GM12878 (cell line): Measurements from ENCODE around the gene NUP50. TPM values are rescaled to one million over a fixed set of nuclear protein-coding genes. Genes with fewer than 3 reads are reported as not detected.

Experiments
- ATAC-seq: fragments of 200-7000 bp; cut with Tn5 transposase; 3 replicates; pipeline ENCODE4 v1.9.1; 2020; ENCODE audit warnings: mild to moderate bottlenecking, moderate library complexity
- BruUV-seq: library from RNA; stranded (reverse); fragments of 400-500 nt; replicated peaks from 2 replicates; lab custom pipeline; 2021; lab: Mats Ljungman, UMichigan
- CTCF ChIA-PET: fragments of 300-600 bp; sonication (Branson Sonifier 250); formaldehyde crosslinking; extraction: SDS; loops from one replicate; lab custom pipeline; 2021; ENCODE audit warnings: inconsistent platforms; lab: Yijun Ruan, JAX
- POLR2A ChIA-PET: fragments of 350-600 bp; formaldehyde crosslinking; extraction: SDS; loops from one replicate; lab custom pipeline; 2021; ENCODE audit warnings: inconsistent platforms; lab: Charles Lee
- RAD21 ChIA-PET: fragments of 300-600 bp; sonication (Branson Sonifier 250); formaldehyde crosslinking; loops from one replicate; lab custom pipeline; 2023; ENCODE audit warnings: antibody characterized with exemption; ENCODE audit not compliant: unreplicated experiment; lab: Charles Lee
- SMC1A ChIA-PET: fragments of 300-600 bp; sonication (Branson Sonifier 250); formaldehyde crosslinking; loops from one replicate; lab custom pipeline; 2023; ENCODE audit not compliant: unreplicated experiment, uncharacterized antibody; lab: Charles Lee
- DNase-seq: peaks from one replicate; pipeline ENCODE4 v3.0.0-alpha.2; 2011; ENCODE audit warnings: low read depth, low spot score
- FAIRE-seq: peaks from 3 replicates; lab custom pipeline; 2011; peaks lifted over from hg19 to GRCh38; lab: Jason Lieb, UNC
- H2AFZ ChIP-seq: 2 replicates; pipeline ENCODE4 v1.6.0; 2011; ENCODE audit warnings: low read depth, low read length, control low read depth; ENCODE audit not compliant: control insufficient read depth
- H3K27ac ChIP-seq: 2 replicates; pipeline ENCODE4 v1.5.1; 2011; ENCODE audit warnings: control low read depth; ENCODE audit not compliant: control insufficient read depth, insufficient read depth
- H3K27me3 ChIP-seq, 2 experiments: replicated peaks in 1 of 2; 2 replicates each; pipeline versions ENCODE4 v1.6.0 to v1.6.1; 2011; ENCODE audit warnings: low read length in 1 of 2; ENCODE audit not compliant: control insufficient read depth in 2 of 2, insufficient read depth in 2 of 2
- H3K36me3 ChIP-seq, 2 experiments: 2 replicates each; pipeline ENCODE4 v1.5.1; 2011; ENCODE audit warnings: low read length in 1 of 2; ENCODE audit not compliant: control insufficient read depth in 2 of 2, insufficient read depth in 2 of 2
- H3K4me1 ChIP-seq: 2 replicates; pipeline ENCODE4 v1.6.1; 2011; ENCODE audit warnings: mild to moderate bottlenecking, low read length, moderate library complexity, mixed read lengths; ENCODE audit not compliant: control insufficient read depth, insufficient read depth
- H3K4me2 ChIP-seq: 2 replicates; pipeline ENCODE4 v1.6.0; 2011; ENCODE audit warnings: control low read depth; ENCODE audit not compliant: control insufficient read depth, insufficient read depth
- H3K4me3 ChIP-seq: fragments of 200-600 bp; sonication (generic); 2 replicates; pipeline ENCODE4 v1.5.1; 2016
- H3K79me2 ChIP-seq: 2 replicates; pipeline ENCODE4 v1.6.0; 2011; ENCODE audit warnings: low read length; ENCODE audit not compliant: control insufficient read depth, insufficient read depth
- H3K9ac ChIP-seq: 2 replicates; pipeline ENCODE4 v1.8.0; 2011; ENCODE audit warnings: low read length, control low read depth, mixed read lengths; ENCODE audit not compliant: control insufficient read depth, insufficient read depth
- H3K9me3 ChIP-seq: replicated peaks from 3 replicates; pipeline ENCODE4 v1.5.1; 2011; ENCODE audit warnings: mild to moderate bottlenecking, low read length; ENCODE audit not compliant: control insufficient read depth, insufficient read depth
- H4K20me1 ChIP-seq: 2 replicates; pipeline ENCODE4 v1.6.0; 2011; ENCODE audit not compliant: control insufficient read depth, insufficient read depth
- BACH1 ChIP-seq: fragments of 450-650 bp; IDR thresholded peaks from 2 replicates; pipeline ENCODE4 v1.6.1; 2017; ENCODE audit warnings: mild to moderate bottlenecking, borderline replicate concordance
- BCLAF1 ChIP-seq: fragments of 450-650 bp; IDR thresholded peaks from 2 replicates; pipeline ENCODE4 v1.6.1; 2017; ENCODE audit warnings: antibody characterized with exemption, mild to moderate bottlenecking, moderate library complexity
- CEBPZ ChIP-seq: fragments of 150-350 bp; IDR thresholded peaks from 2 replicates; pipeline ENCODE4 v1.6.1; 2016; ENCODE audit warnings: low read depth, low read length
- PBX3 ChIP-seq: IDR thresholded peaks from 2 replicates; pipeline ENCODE4 v1.6.1; 2011; ENCODE audit warnings: mild to moderate bottlenecking, low read depth, low read length, moderate library complexity; ENCODE audit not compliant: insufficient replicate concordance
- PKNOX1 ChIP-seq: fragments of 450-650 bp; IDR thresholded peaks from 2 replicates; pipeline ENCODE4 v1.6.1; 2016; ENCODE audit warnings: mild to moderate bottlenecking
- TARDBP ChIP-seq: IDR thresholded peaks from 2 replicates; pipeline ENCODE4 v1.6.1; 2016; ENCODE audit warnings: borderline replicate concordance
- YY1 ChIP-seq: IDR thresholded peaks from 2 replicates; pipeline ENCODE4 v1.6.1; 2011; ENCODE audit warnings: low read depth, mild to moderate bottlenecking, low read length
- WGBS: methylation state at CpG from one replicate; pipeline ENCODE4 v1.1.6; 2016; ENCODE audit warnings: low lambda C conversion rate; ENCODE audit not compliant: insufficient replicate concordance, insufficient coverage; ENCODE audit errors: missing lambda C conversion rate; 5-methylcytosine and 5-hydroxymethylcytosine counted together
- in situ Hi-C: fragments of 300-500 bp; cut with MboI; formaldehyde crosslinking; loops from 9 replicates; pipeline ENCODE4 v1.14.3; 2018; ENCODE audit warnings: mixed read lengths
- intact Hi-C: fragments of 100-400 bp; cut with micrococcal nuclease; formaldehyde crosslinking; loops from one replicate; pipeline ENCODE4 v1.14.2; 2022; ENCODE audit not compliant: unreplicated experiment
- polyA plus RNA-seq, 11 experiments: library from polyadenylated mRNA; depleted of rRNA in 4 of 11; unstranded in 6 of 11; stranded (reverse) in 5 of 11; fragments of >200 nt; fragmentation: Nextera tagmentation in 4 of 11; fragmentation: Illumina TruSeq in 1 of 11; extraction: Ambion mirVana in 4 of 11; extraction: Trizol in 1 of 11; gene quantifications; 1 replicate in 1 of 11; 2 replicates in 10 of 11; pipeline versions ENCODE4 v1.2.1 to v1.2.3, GENCODE V29; 2011 to 2016; ENCODE audit warnings: inconsistent platforms in 2 of 11, missing spikeins in 2 of 11, low read depth in 1 of 11
- total RNA-seq, 4 experiments: library from RNA; depleted of rRNA in 3 of 4; stranded (reverse); fragments of >200 nt in 3 of 4; fragmentation: Illumina TruSeq in 1 of 4; extraction: Trizol in 1 of 4; gene quantifications; 2 replicates each; pipeline versions ENCODE4 v1.2.1 to v1.2.3, GENCODE V29; 2013 to 2021
- TF ChIP-seq, protein P1 (sequence below): IDR thresholded peaks from 2 replicates; pipeline ENCODE4 v1.6.1; 2012; ENCODE audit warnings: improper control_type of control experiment, low read depth, low read length; ENCODE audit not compliant: insufficient replicate concordance

Gene NUP50
- total and polyA plus RNA-seq, 10 of the 15 experiments (the other 5 are each of a cell fraction or from before 2014, with no cell fraction given), result 36.8 to 125 (median 78.8) TPM

DNA sequence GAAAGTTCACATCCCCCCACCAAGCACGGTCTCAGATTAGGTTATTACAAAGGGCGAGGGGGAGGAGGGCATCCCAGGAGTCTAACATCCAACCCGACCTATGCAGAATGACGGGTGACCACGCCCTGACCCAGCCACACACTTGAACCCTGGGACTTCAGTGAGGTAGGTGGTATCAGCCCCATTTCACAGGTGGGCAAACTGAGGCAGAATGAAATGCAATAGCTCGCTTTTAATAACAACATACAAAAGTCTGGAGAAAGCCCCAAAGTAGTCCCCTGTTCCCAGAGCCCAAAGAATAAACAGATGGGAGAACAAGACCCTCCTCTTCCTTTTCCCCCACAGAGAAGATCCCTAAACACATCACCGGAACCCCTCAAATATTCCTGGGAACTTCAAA lies 31.9 kb downstream of the NUP50 start (continued):
- no peak for TF ChIP-seq PBX3
- no peak for TF ChIP-seq CEBPZ

GRCh38 chr22:45196308-45196707 lies 32.6 kb downstream of the NUP50 start:
- CTCF ChIA-PET, result no interaction called here
- FAIRE-seq, result no peak
- ATAC-seq, result no peak
- Histone ChIP-seq H3K4me2 (no peak overlapping the region), H3K4me1 (no peaks in the 10 kb centered on the region), H4K20me1 (no peaks in the 10 kb centered on the region), H3K9me3 (no peaks in the 10 kb centered on the region), H3K9ac (no peak overlapping the region), H3K4me3 (no peak overlapping the region), H3K27me3 (no peaks in the 10 kb centered on the region), H2AFZ (no peak overlapping the region), H3K36me3 (peaks cover 16 to 31% of the 10 kb centered on the region in 2 experiments), H3K79me2 (no peaks in the 10 kb centered on the region), H3K27ac (no peak overlapping the region)
- RAD21 ChIA-PET, result no interaction called here
- in situ Hi-C loops (no loop called here), intact Hi-C loops (no loop called here)
- WGBS, result 97% methylated on average over 16 of the region's 16 CpGs
- TSS peak; percentile 49 for BruUV-seq
- POLR2A ChIA-PET, result no interaction called here
- DNase-seq, result no peak
- SMC1A ChIA-PET, result no interaction called here
- TF ChIP-seq BCLAF1, result no peak
- TF ChIP-seq YY1, result no peak
- TF ChIP-seq PKNOX1, result no peak
- TF ChIP-seq TARDBP, result no peak
- TF ChIP-seq, protein P1, sequence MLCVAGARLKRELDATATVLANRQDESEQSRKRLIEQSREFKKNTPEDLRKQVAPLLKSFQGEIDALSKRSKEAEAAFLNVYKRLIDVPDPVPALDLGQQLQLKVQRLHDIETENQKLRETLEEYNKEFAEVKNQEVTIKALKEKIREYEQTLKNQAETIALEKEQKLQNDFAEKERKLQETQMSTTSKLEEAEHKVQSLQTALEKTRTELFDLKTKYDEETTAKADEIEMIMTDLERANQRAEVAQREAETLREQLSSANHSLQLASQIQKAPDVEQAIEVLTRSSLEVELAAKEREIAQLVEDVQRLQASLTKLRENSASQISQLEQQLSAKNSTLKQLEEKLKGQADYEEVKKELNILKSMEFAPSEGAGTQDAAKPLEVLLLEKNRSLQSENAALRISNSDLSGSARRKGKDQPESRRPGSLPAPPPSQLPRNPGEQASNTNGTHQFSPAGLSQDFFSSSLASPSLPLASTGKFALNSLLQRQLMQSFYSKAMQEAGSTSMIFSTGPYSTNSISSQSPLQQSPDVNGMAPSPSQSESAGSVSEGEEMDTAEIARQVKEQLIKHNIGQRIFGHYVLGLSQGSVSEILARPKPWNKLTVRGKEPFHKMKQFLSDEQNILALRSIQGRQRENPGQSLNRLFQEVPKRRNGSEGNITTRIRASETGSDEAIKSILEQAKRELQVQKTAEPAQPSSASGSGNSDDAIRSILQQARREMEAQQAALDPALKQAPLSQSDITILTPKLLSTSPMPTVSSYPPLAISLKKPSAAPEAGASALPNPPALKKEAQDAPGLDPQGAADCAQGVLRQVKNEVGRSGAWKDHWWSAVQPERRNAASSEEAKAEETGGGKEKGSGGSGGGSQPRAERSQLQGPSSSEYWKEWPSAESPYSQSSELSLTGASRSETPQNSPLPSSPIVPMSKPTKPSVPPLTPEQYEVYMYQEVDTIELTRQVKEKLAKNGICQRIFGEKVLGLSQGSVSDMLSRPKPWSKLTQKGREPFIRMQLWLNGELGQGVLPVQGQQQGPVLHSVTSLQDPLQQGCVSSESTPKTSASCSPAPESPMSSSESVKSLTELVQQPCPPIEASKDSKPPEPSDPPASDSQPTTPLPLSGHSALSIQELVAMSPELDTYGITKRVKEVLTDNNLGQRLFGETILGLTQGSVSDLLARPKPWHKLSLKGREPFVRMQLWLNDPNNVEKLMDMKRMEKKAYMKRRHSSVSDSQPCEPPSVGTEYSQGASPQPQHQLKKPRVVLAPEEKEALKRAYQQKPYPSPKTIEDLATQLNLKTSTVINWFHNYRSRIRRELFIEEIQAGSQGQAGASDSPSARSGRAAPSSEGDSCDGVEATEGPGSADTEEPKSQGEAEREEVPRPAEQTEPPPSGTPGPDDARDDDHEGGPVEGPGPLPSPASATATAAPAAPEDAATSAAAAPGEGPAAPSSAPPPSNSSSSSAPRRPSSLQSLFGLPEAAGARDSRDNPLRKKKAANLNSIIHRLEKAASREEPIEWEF, result no peak
- no peak for TF ChIP-seq BACH1
